ENCODE measurements around the gene KIF1C. TPM values are rescaled to one million over a fixed set of nuclear protein-coding genes. Genes with fewer than 3 reads are reported as not detected.

The KIF1C gene
- total RNA-seq = 29.1 TPM

GRCh38 chr17:4997302-4998026 is at the start of gene KIF1C, which contains the start of gene INCA1:
KIF1C (plus strand) TSS chr17:4997950; CDS start chr17:5000247, 2,297 bp downstream.
INCA1 (minus strand) TSS chr17:4997522; CDS start chr17:4994437, 3,085 bp downstream.
- DNase-seq = peak; percentile 94

DNA sequence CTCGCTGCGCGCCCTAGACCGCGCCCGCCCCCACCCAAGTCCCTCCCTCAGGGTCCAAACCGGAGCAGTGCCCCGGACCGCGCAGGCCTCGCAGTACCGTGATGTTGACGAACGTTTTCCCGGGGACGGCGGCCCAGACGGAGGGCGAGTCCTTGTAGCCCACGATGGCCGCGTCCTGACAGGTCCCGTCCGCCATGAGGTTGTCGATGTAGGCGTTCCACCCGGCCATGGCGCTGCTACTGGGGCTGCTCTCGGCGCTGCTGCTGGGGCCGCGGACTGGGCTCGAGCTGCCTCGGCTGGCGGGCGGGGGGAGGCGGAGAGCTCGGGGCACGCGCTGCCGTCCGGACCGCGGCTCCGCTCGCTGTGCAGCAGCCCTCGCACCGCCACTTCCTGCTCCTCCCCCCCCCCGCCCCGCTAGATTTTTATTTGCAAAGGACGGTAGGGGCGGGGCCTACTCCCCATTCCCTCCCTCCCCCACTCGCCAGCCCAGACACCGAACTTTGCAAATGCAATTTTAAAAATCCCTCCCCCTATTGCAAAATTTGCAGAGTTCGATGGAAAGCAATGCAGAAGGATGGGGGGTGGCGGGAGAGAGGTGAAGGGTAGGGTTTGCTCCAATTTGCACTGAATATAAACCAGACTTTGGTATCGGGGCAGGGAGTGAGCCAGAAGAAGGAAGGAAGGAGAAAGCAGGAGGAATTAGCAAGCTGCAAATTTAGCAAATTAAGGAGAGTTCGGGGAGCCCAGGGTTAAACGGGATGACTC is 49.4 kb upstream of the KIF1C start, which contains the start of gene PFN1:
Gene PFN1 (minus strand): TSS at position 365 of the 765 bp plus-strand sequence. CDS start 136 bp downstream, at position 229.
- DNase-seq = peak; percentile 95

GRCh38 chr17:4948931-4949320 is 48.8 kb upstream of the KIF1C start:
- peak; percentile 92 for DNase-seq

- DNase-seq = no peak
These were observed 48.3 kb upstream of the KIF1C start for GRCh38 chr17:4949321-4950074.

GRCh38 chr17:4950075-4950745 is 47.5 kb upstream of the KIF1C start:
- DNase-seq = no peak

DNA sequence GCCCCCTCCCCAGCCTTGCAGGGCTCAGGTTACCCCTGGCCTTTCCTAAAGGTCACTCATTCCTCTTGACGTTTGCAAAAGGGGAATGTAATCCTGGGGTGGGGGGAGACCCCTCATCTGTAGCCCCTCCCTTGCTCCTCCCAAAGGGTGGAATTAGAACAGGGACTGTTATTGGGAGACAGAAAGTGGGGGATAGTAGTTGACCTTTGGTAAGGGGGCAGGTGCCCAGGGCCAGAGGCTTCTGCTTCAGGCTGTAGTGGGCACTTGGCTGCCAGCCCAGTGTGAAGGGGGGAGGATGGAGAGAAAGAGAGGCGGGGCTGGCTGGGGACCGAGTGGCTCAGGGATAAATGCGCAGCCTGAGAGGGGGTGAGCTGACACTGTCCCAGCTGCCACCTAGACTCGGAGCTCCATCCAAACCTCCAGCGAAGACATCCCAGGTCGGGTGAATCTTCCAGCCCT is 47.0 kb upstream of the KIF1C start, which contains the start of gene ENO3:
Gene ENO3 (plus strand): TSS at position 374 of the 459 bp plus-strand sequence. CDS start 711 bp downstream, outside the sequence.
- no peak for DNase-seq

- no peak for DNase-seq
These were observed 46.3 kb upstream of the KIF1C start for GRCh38 chr17:4951486-4951885.

- no peak for DNase-seq
These were observed 44.2 kb upstream of the KIF1C start for GRCh38 chr17:4953451-4953961.

DNA sequence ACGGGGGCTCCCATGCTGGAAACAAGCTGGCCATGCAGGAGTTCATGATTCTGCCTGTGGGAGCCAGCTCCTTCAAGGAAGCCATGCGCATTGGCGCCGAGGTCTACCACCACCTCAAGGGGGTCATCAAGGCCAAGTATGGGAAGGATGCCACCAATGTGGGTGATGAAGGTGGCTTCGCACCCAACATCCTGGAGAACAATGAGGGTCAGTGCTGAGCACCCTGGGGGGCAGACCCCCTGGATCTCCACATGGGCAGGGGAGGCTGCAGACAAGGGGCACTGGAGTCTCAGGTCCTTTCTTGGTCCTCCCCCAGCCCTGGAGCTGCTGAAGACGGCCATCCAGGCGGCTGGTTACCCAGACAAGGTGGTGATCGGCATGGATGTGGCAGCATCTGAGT is 42.7 kb upstream of the KIF1C start:
- DNase-seq = no peak

DNA sequence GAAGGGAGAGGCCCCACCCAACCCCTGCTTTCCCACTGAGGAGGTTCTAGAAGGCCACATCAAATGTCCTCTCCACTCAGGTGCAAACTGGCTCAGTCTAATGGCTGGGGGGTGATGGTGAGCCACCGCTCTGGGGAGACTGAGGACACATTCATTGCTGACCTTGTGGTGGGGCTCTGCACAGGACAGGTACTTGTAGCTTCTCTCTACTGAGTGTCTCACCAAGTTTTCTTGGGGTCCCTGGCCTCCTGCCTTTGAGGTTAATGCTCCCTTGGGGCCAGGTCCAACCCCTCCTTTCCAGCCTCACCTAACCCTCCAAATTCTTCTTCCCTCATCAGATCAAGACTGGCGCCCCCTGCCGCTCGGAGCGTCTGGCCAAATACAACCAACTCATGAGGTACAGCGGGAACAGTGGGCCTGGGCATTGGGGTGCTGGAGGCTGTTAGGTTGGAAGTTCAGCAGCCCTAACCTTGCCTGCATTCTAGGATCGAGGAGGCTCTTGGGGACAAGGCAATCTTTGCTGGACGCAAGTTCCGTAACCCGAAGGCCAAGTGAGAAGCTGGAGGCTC is 41.2 kb upstream of the KIF1C start:
- no peak for DNase-seq

GRCh38 chr17:4958102-4958501 is 39.6 kb upstream of the KIF1C start:
- DNase-seq = no peak

GRCh38 chr17:4959261-4959965 is 38.3 kb upstream of the KIF1C start:
- DNase-seq = no peak

GRCh38 chr17:4960279-4960922 is 37.3 kb upstream of the KIF1C start:
- DNase-seq = no peak

DNA sequence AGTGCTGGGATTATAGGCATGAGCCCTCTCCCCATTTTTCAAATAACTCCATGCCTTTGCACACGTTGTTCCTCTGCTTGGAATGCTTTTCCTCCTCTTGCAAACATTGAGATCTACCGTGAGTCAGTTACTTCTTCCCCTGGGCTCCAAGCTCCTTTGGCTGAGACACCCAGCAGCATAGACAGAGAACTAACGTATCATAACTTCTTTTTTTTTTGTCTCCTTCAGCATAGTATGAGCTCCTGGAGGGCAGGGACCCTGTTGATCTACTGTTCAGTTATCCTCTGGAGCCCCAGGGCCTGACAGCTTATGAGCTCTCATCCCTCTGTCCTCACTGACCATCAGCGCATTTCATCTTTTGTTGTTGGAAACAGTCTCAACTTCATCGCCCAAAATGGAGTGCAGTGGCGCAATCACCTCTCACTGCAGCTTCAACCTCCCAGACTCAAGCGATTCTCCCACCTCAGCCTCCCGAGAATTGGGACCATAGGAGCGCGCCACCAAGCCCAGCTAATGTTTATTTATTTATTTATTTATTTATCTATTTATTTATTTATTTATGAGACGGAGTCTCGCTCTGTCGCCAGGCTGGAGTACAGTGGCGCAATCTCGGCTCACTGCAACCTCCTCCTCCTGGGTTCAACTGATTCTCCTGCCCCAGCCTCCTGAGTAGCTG is 32.3 kb upstream of the KIF1C start:
- no peak for DNase-seq

DNA sequence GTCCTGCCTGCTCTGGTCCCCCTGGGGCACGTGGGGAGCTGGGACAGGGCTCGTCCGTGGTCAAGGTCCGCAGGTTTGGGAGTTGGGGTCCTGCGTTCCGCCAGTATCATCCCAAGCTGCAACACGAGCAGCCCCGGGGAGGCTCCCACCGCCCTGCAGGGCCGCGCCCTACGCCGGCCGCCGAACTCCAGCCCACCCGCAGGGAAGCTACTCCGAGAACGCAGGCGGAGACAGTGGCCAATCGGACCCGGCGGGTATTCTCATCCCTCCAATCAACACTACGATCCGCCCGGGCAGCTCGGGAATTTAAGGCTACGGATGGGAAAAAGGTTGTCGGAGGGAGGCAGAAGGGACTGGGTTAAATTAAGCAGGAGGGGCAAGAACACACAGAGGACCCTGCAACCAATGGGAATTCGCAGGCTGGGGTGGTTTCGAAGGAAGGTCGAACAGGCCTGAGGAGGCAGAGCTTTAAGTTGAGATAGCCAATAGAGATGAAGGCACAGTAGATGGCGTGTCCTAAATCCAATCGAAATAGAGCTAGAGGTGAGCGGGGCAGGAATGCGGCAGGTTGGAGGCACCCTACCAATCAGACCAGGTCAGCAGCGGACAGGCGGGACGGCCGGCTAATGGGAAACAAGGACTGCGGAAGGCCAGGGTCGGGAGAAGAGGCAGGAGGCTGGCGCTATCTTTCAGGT is 30.8 kb upstream of the KIF1C start:
- peak; percentile 100 for DNase-seq

DNA sequence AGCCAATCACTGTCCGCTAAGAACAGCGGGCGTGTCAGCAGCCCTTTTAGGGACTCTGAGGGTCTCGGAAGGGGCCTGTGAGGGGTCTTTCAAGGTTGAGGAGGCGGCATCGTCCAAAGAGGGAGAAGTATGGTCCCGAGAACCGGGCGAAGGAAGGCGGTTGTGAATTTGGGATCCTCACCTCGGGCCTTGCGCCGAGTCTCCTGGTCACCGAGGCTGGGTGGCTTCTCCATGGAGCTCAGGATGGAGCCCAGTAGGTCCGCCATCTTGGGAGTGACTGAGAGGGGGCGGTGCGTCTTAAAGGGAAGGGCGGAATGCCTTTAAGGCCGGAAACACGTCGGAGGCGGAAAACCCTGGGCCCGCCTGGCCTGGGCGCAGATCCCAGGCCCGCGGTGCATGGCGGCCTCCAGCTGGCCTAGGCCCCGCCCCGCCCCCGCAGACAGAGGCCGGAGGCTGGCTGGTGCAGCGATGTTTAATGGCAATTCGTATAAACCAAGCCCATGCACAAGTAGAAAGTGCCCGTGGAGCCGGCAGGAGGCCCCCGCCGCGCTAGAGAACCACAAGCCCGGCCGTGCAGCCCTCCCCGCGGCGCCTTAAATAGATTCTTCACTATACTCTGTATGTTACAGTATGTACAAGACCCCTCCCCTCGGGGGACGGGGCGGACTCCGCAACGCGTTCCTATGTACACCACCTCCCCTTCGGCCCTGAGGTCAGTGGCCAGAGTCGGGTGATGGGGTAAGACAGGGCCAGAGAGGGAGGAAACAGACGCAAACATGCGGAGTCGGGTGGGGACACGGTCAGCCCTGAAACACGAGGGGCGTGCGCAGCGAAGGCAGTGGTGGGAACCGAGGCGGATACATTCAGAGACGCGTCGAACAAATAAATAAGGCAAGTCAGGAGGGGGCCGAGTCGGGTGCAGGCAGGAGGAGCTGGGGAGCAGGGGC is 29.9 kb upstream of the KIF1C start, which contains the start of gene SPAG7:
Gene SPAG7 (minus strand): TSS at position 279 of the 947 bp plus-strand sequence. CDS start 13 bp downstream, at position 266.
- peak; percentile 99 for DNase-seq

DNA sequence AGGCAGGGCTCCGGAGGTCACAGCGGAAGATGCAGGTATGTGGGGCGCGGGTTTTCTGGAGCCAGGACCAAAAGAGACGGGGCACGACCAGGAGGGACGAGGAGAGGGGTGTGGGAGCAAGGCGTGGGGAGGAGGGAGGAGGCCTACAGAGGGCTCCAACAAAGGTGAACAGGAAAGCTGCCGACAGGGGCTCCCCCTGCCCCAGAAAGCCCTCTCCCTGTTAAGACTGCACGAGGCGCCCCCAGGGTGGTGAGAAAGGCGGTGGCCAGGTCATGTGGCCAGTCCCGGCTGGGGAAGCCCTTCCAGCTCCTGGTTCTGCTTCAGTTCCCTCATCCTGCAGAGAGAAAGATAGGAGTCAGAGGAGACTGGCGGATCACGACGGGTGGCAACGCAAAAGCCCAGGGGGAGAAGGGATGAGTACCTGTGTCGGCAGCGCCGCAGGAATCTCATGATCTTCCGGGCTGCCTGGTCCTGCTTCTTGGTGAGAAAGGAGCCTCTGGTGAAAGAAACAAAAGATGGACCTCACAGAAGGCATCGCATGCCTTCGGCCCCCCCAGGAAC is 29.2 kb upstream of the KIF1C start:
- no peak for DNase-seq
